MM.1S (cell line): ENCODE data around the gene PTPN1.
"Not testable (repeated sequence)": the region's sequence is repeated elsewhere in the genome, so short reads cannot be mapped to it uniquely, and the experiment has no call there.

Experiments
- DNase-seq: peaks from one replicate; pipeline ENCODE4 v3.0.0-alpha.2; 2015
- H2AFZ ChIP-seq: fragments of 300-600 bp; sonication (generic); 2 replicates; pipeline ENCODE4 v1.6.0; 2016; ENCODE audit warnings: antibody characterized with exemption, low read length
- H3F3A ChIP-seq: fragments of 300-600 bp; sonication (generic); 2 replicates; pipeline ENCODE4 v1.6.1; 2016; ENCODE audit warnings: mild to moderate bottlenecking, antibody characterized with exemption, low read length, moderate library complexity, mixed read lengths; ENCODE audit not compliant: insufficient read depth
- H3K27ac ChIP-seq: fragments of 300-600 bp; sonication (generic); 2 replicates; pipeline ENCODE4 v1.5.1; 2016; ENCODE audit warnings: mild to moderate bottlenecking, low read length
- H3K27me3 ChIP-seq: fragments of 300-600 bp; sonication (generic); replicated peaks from 2 replicates; pipeline ENCODE4 v1.6.0; 2016; ENCODE audit warnings: low read length; ENCODE audit not compliant: insufficient read depth
- H3K36me3 ChIP-seq: fragments of 300-600 bp; sonication (generic); replicated peaks from 2 replicates; pipeline ENCODE4 v1.6.1; 2016; ENCODE audit warnings: mild to moderate bottlenecking, low read length, mixed read lengths; ENCODE audit not compliant: insufficient read depth
- H3K4me1 ChIP-seq: fragments of 300-600 bp; sonication (generic); 2 replicates; pipeline ENCODE4 v1.6.1; 2016; ENCODE audit warnings: low read length, mixed read lengths
- H3K4me2 ChIP-seq: fragments of 300-600 bp; sonication (generic); 2 replicates; pipeline ENCODE4 v1.6.0; 2016; ENCODE audit warnings: low read depth, low read length
- H3K4me3 ChIP-seq: fragments of 300-600 bp; sonication (generic); 2 replicates; pipeline ENCODE4 v1.5.1; 2016; ENCODE audit warnings: low read length, mixed read lengths
- H3K79me2 ChIP-seq: fragments of 300-600 bp; sonication (generic); 2 replicates; pipeline ENCODE4 v1.6.1; 2016; ENCODE audit warnings: mixed run types, low read length, mixed read lengths
- H3K9ac ChIP-seq: fragments of 300-600 bp; sonication (generic); 2 replicates; pipeline ENCODE4 v1.6.1; 2016; ENCODE audit warnings: low read length, mixed read lengths
- H3K9me2 ChIP-seq: fragments of 300-600 bp; sonication (generic); replicated peaks from 2 replicates; pipeline ENCODE4 v1.6.1; 2016; ENCODE audit warnings: mild to moderate bottlenecking, low read length, mixed read lengths; ENCODE audit not compliant: insufficient read depth
- H3K9me3 ChIP-seq: fragments of 300-600 bp; sonication (generic); replicated peaks from 2 replicates; pipeline ENCODE4 v1.6.1; 2016; ENCODE audit warnings: mild to moderate bottlenecking, low read length, mixed read lengths; ENCODE audit not compliant: insufficient read depth
- H4K20me1 ChIP-seq: fragments of 300-600 bp; sonication (generic); 2 replicates; pipeline ENCODE4 v1.6.1; 2016; ENCODE audit warnings: mild to moderate bottlenecking, low read length, moderate library complexity, mixed read lengths; ENCODE audit not compliant: insufficient read depth
- CTCF ChIP-seq: fragments of 300-600 bp; sonication (generic); IDR thresholded peaks from 2 replicates; pipeline ENCODE4 v1.5.1; 2016; ENCODE audit warnings: antibody characterized with exemption, low read length, mixed read lengths
- EZH2 ChIP-seq: fragments of 300-600 bp; sonication (generic); optimal IDR thresholded peaks from 2 replicates; pipeline ENCODE3; 2017; ENCODE audit warnings: low read depth, mild to moderate bottlenecking, antibody characterized with exemption, low read length, mixed read lengths
- EZH2phosphoT487 ChIP-seq: fragments of 300-600 bp; sonication (generic); IDR thresholded peaks from 2 replicates; pipeline ENCODE4 v1.6.1; 2018; ENCODE audit warnings: antibody characterized with exemption, low read length

Gene PTPN1

DNA sequence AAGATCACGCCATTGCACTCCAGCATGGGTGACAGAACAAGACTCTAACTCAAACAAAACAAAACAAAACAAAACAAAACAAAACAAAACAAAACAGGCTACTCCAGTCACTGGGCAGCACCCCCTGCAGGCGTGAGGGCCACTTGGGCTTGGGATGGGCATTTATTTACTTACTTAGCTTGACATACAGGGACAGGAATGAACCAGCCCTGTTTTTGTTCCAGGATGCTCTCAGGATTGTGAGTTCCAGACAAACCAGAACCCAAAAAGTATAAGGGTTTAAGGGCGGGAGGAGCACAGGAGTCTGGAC, 4.0 kb upstream of the PTPN1 start:
- no peak for DNase-seq
- H3K79me2 ChIP-seq, result peaks cover 11% of the 10 kb centered on the region
- no peak overlapping the region for H2AFZ ChIP-seq
- no peak overlapping the region for H3K27ac ChIP-seq
- H4K20me1 ChIP-seq, result no peaks in the 10 kb centered on the region
- no peaks in the 10 kb centered on the region for H3K27me3 ChIP-seq
- no peak for TF ChIP-seq CTCF
- no peak for TF ChIP-seq EZH2
- no peak for TF ChIP-seq EZH2phosphoT487
- no peak overlapping the region for H3K9ac ChIP-seq
- no peaks in the 10 kb centered on the region for H3K36me3 ChIP-seq
- H3K4me3 ChIP-seq, result no peak overlapping the region
- no peak overlapping the region for H3K4me2 ChIP-seq
- H3K9me2 ChIP-seq, result no peaks in the 10 kb centered on the region
- peaks cover 17% of the 10 kb centered on the region for H3K4me1 ChIP-seq
- peaks cover 3% of the 10 kb centered on the region; the same call in 1 of the 2 replicates for H3F3A ChIP-seq
- H3K9me3 ChIP-seq, result no peaks in the 10 kb centered on the region

GRCh38 chr20:50507745-50508144, 2.4 kb upstream of the PTPN1 start:
- not testable (repeated sequence) for H3K36me3 ChIP-seq, H3K4me3 ChIP-seq, H4K20me1 ChIP-seq, DNase-seq, H2AFZ ChIP-seq, H3K27ac ChIP-seq, H3K9me2 ChIP-seq, H3K27me3 ChIP-seq, H3F3A ChIP-seq, H3K9me3 ChIP-seq, H3K4me2 ChIP-seq, H3K9ac ChIP-seq
- peaks cover 27% of the 10 kb centered on the region for H3K4me1 ChIP-seq
- H3K79me2 ChIP-seq, result peaks cover 26% of the 10 kb centered on the region

DNA sequence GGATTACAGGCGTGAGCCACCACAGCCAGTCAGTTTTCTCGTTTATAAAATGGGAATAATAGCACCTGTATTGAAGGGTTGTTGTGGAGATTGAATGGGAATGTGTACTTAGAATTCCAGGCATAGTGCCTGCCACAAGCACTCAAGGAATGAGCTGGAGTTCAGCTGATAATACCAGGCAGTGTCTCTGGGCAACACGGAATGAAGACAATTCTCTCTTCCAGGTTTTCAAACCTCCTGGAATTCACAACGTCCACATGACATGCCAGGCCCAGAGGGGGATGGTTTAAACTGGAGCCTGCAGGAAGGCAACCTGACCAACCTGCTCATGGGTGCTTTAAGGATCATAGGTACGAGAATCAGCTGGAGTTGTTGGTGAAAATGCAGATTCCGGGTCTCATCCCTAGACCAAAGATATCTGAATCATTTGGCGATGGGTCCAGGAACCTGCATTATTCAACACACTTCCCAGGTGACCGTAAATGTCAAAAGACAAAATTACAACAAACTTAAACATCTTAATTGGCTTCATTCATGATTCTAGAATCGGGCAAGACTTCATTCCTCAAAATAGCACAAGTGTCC, 1.9 kb upstream of the PTPN1 start:
- Histone ChIP-seq H4K20me1 (no peaks in the 10 kb centered on the region), H3K79me2 (peaks cover 31% of the 10 kb centered on the region), H3K4me2 (no peak overlapping the region), H3K4me1 (peaks cover 27% of the 10 kb centered on the region), H3F3A (peaks cover 3% of the 10 kb centered on the region; the same call in 1 of the 2 replicates), H3K9me2 (no peaks in the 10 kb centered on the region), H2AFZ (no peak overlapping the region), H3K36me3 (no peaks in the 10 kb centered on the region), H3K27ac (no peak overlapping the region), H3K27me3 (no peaks in the 10 kb centered on the region), H3K4me3 (no peak overlapping the region), H3K9ac (no peak overlapping the region), H3K9me3 (no peaks in the 10 kb centered on the region)
- no peak for DNase-seq
- no peak for TF ChIP-seq CTCF
- TF ChIP-seq EZH2phosphoT487, result no peak
- no peak for TF ChIP-seq EZH2

- H3F3A ChIP-seq, result peaks cover 4% of the 10 kb centered on the region; the same call in 1 of the 2 replicates
- no peak for TF ChIP-seq EZH2phosphoT487
- H4K20me1 ChIP-seq, result no peaks in the 10 kb centered on the region
- peak; percentile 9 for DNase-seq
- peaks cover 33% of the 10 kb centered on the region for H3K4me1 ChIP-seq
- H3K36me3 ChIP-seq, result no peaks in the 10 kb centered on the region
- no peaks in the 10 kb centered on the region for H3K27me3 ChIP-seq
- H3K27ac ChIP-seq, result peak overlapping the region; percentile 35; the same call in 1 of the 2 replicates
- H3K4me3 ChIP-seq, result peak overlapping the region; percentile 94
- no peak overlapping the region; the same call in 1 of the 2 replicates for H2AFZ ChIP-seq
- no peaks in the 10 kb centered on the region for H3K9me2 ChIP-seq
- peaks cover 58% of the 10 kb centered on the region for H3K79me2 ChIP-seq
- peak overlapping the region; percentile 89 for H3K9ac ChIP-seq
- no peaks in the 10 kb centered on the region for H3K9me3 ChIP-seq
- peak overlapping the region; percentile 85 for H3K4me2 ChIP-seq
These were observed 741 bp downstream of the PTPN1 start for GRCh38 chr20:50510706-50511542.
